ENCODE measurements around the gene GNAT3.

GNAT3 gene

GRCh38 chr7:80499350-80499953, 12.4 kb downstream of the GNAT3 start:
- DNase-seq: no peak

GRCh38 chr7:80498481-80499349, 13.1 kb downstream of the GNAT3 start:
- DNase-seq: no peak

- DNase-seq: no peak
These were observed 15.3 kb downstream of the GNAT3 start for GRCh38 chr7:80496586-80496985.

GRCh38 chr7:80493121-80493849, 18.6 kb downstream of the GNAT3 start:
- no peak for DNase-seq

GRCh38 chr7:80491462-80491861, 20.4 kb downstream of the GNAT3 start:
- no peak for DNase-seq

GRCh38 chr7:80488851-80489370, 23.0 kb downstream of the GNAT3 start:
- no peak for DNase-seq

- no peak for DNase-seq
These were observed 23.5 kb downstream of the GNAT3 start for GRCh38 chr7:80488406-80488805.

GRCh38 chr7:80485721-80486120, 26.1 kb downstream of the GNAT3 start:
- no peak for DNase-seq

- no peak for DNase-seq
These were observed 28.9 kb downstream of the GNAT3 start for GRCh38 chr7:80482950-80483349.

- no peak for DNase-seq
These were observed 30.5 kb downstream of the GNAT3 start for GRCh38 chr7:80481196-80481884.

- no peak for DNase-seq
These were observed 31.3 kb downstream of the GNAT3 start for GRCh38 chr7:80480566-80480965.

GRCh38 chr7:80478683-80479082, 33.2 kb downstream of the GNAT3 start:
- DNase-seq: no peak

GRCh38 chr7:80476035-80476434, 35.8 kb downstream of the GNAT3 start:
- no peak for DNase-seq

- no peak for DNase-seq
These were observed 36.5 kb downstream of the GNAT3 start for GRCh38 chr7:80475383-80475782.

GRCh38 chr7:80473751-80474150, 38.1 kb downstream of the GNAT3 start:
- DNase-seq: no peak

GRCh38 chr7:80472491-80473200, 39.2 kb downstream of the GNAT3 start:
- DNase-seq: no peak

GRCh38 chr7:80468931-80469714, 42.7 kb downstream of the GNAT3 start:
- no peak for DNase-seq

- no peak for DNase-seq
These were observed 44.8 kb downstream of the GNAT3 start for GRCh38 chr7:80467069-80467468.

GRCh38 chr7:80466636-80467035, 45.2 kb downstream of the GNAT3 start:
- no peak for DNase-seq

GRCh38 chr7:80464211-80464610, 47.7 kb downstream of the GNAT3 start:
- no peak for DNase-seq

GRCh38 chr7:80463272-80463920, 48.5 kb downstream of the GNAT3 start:
- DNase-seq: no peak
